GM12878 (cell line): ENCODE results near the gene MMADHC.

Experiments used
- BHLHE40 ChIP-seq, 2 experiments: fragments of 450-650 bp in 1 of 2; IDR thresholded peaks; 2 replicates each; pipeline ENCODE4 v1.6.1; 2011 to 2017; ENCODE audit warnings: low read depth in 2 of 2, borderline replicate concordance in 1 of 2, improper control_type of control experiment in 1 of 2, low read length in 1 of 2, mild to moderate bottlenecking in 1 of 2
- CTCF ChIP-seq, 3 experiments: IDR thresholded peaks in 2 of 3; conservative IDR thresholded peaks in 1 of 3; 2 replicates each; pipeline ENCODE4 v1.5.1; 2011; ENCODE audit warnings: low read depth in 3 of 3, low read length in 3 of 3, mild to moderate bottlenecking in 3 of 3, control low read depth in 2 of 3, moderate library complexity in 2 of 3, inconsistent platforms in 1 of 3, mixed read lengths in 1 of 3; ENCODE audit not compliant: control insufficient read depth in 2 of 3, insufficient read depth in 1 of 3; ENCODE audit errors: extremely low read depth in 1 of 3
- HDAC6 ChIP-seq: fragments of 200-600 bp; sonication (generic); IDR thresholded peaks from one replicate; pipeline ENCODE4 v1.8.0; 2017; ENCODE audit warnings: antibody characterized with exemption; ENCODE audit not compliant: unreplicated experiment
- NR2C2 ChIP-seq: IDR thresholded peaks from 2 replicates; pipeline ENCODE4 v1.6.1; 2011; ENCODE audit warnings: borderline replicate concordance, low read depth; ENCODE audit not compliant: control insufficient read depth, insufficient read length
- PBX3 ChIP-seq: IDR thresholded peaks from 2 replicates; pipeline ENCODE4 v1.6.1; 2011; ENCODE audit warnings: mild to moderate bottlenecking, low read depth, low read length, moderate library complexity; ENCODE audit not compliant: insufficient replicate concordance
- POLR2AphosphoS5 ChIP-seq: IDR thresholded peaks from 2 replicates; pipeline ENCODE4 v1.6.1; 2011; ENCODE audit warnings: mild to moderate bottlenecking, low read length, inconsistent platforms
- RCOR1 ChIP-seq: conservative IDR thresholded peaks from 2 replicates; pipeline ENCODE4 v1.6.1; 2012; ENCODE audit warnings: low read depth, low read length, improper control_type of control experiment
- SIN3A ChIP-seq: IDR thresholded peaks from 2 replicates; pipeline ENCODE4 v1.6.1; 2012; ENCODE audit warnings: low read depth, low read length, improper control_type of control experiment
- TF ChIP-seq, protein P1 (sequence below): IDR thresholded peaks from 2 replicates; pipeline ENCODE4 v1.6.1; 2011; ENCODE audit warnings: low read depth, mild to moderate bottlenecking, low read length, moderate library complexity, borderline replicate concordance; ENCODE audit errors: extremely low read depth
- TF ChIP-seq, protein P2 (sequence below): IDR thresholded peaks from 2 replicates; pipeline ENCODE4 v1.6.1; 2011; ENCODE audit warnings: low read depth, low read length, improper control_type of control experiment, borderline replicate concordance

DNA sequence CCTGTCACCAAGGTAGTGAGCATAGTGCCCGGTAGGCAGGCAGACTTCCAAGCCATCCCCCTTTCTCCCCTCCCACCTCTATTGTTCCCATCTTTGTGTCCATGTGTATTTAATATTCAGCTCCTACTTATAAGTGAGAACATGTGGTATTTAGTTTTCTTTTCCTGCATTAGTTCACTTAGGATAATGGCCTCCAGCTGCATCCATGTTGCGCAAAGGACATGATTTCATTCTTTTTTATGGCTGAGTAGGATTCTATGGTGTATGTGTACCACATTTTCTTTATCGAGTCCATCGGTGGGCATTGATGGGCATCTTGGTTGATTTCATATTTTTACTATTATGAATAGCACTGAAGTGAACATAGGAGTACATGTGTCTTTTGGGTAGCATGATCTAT lies 35.3 kb downstream of the MMADHC start:
- TF ChIP-seq, protein P1, sequence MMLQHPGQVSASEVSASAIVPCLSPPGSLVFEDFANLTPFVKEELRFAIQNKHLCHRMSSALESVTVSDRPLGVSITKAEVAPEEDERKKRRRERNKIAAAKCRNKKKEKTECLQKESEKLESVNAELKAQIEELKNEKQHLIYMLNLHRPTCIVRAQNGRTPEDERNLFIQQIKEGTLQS, result no peak
- TF ChIP-seq POLR2AphosphoS5 (no peak), HDAC6 (no peak), NR2C2 (no peak), BHLHE40 (IDR thresholded peaks at IDR 0.05; ENCODE audit: borderline replicate concordance in 1 of 2, low read depth in 2 of 2, low read length in 1 of 2) (no peak), RCOR1 (no peak), PBX3 (no peak), SIN3A (no peak), CTCF (IDR thresholded peaks at IDR 0.05 in 2 of 3, conservative IDR thresholded peaks at IDR 0.05 in 1 of 3; ENCODE audit: control insufficient read depth in 2 of 3, extremely low read depth in 1 of 3, insufficient read depth in 1 of 3, low read depth in 3 of 3, low read length in 3 of 3) (no peak)
- TF ChIP-seq, protein P2, sequence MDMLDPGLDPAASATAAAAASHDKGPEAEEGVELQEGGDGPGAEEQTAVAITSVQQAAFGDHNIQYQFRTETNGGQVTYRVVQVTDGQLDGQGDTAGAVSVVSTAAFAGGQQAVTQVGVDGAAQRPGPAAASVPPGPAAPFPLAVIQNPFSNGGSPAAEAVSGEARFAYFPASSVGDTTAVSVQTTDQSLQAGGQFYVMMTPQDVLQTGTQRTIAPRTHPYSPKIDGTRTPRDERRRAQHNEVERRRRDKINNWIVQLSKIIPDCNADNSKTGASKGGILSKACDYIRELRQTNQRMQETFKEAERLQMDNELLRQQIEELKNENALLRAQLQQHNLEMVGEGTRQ, result no peak
